Osteocyte (in vitro differentiated cells): ENCODE data around the gene DALRD3. TPM values are rescaled to one million over a fixed set of nuclear protein-coding genes. Genes with fewer than 3 reads are reported as not detected.
A peak's percentile ranks its signal among the peaks of the same experiment; 100 is the strongest.

Experiments
- DNase-seq: peaks from one replicate; pipeline ENCODE4 v3.0.0; 2021; ENCODE audit warnings: mixed read lengths; ENCODE audit not compliant: unreplicated experiment; ENCODE audit errors: extremely low spot score
- H3K27ac Mint-ChIP-seq: one replicate; pipeline ENCODE4 v1.8.0; 2021; ENCODE audit warnings: mild to moderate bottlenecking, mixed read lengths; ENCODE audit not compliant: unreplicated experiment
- H3K27me3 Mint-ChIP-seq: one replicate; pipeline ENCODE4 v1.8.0; 2021; ENCODE audit warnings: mixed read lengths; ENCODE audit not compliant: unreplicated experiment
- H3K36me3 Mint-ChIP-seq: one replicate; pipeline ENCODE4 v1.8.0; 2021; ENCODE audit warnings: mixed read lengths; ENCODE audit not compliant: unreplicated experiment
- H3K4me1 Mint-ChIP-seq: one replicate; pipeline ENCODE4 v1.8.0; 2021; ENCODE audit warnings: mixed read lengths; ENCODE audit not compliant: unreplicated experiment
- H3K4me3 Mint-ChIP-seq: one replicate; pipeline ENCODE4 v1.8.0; 2021; ENCODE audit warnings: mild to moderate bottlenecking, moderate library complexity, mixed read lengths; ENCODE audit not compliant: unreplicated experiment
- H3K9me3 Mint-ChIP-seq: one replicate; pipeline ENCODE4 v1.8.0; 2021; ENCODE audit warnings: mixed read lengths; ENCODE audit not compliant: unreplicated experiment
- CTCF ChIP-seq: fragments of 200-600 bp; sonication (generic); IDR thresholded peaks from 2 replicates; pipeline ENCODE4 v1.5.0; 2021; ENCODE audit warnings: antibody characterized with exemption, mild to moderate bottlenecking, moderate library complexity
- total RNA-seq: library from RNA; stranded (reverse); gene quantifications from 2 replicates; pipeline ENCODE4 v1.2.1, GENCODE V29; 2021

The DALRD3 gene
- total RNA-seq, 1 donor from 2014 or later: 22.8 TPM

GRCh38 chr3:49021213-49021812 is 2.9 kb upstream of the DALRD3 start:
- H3K36me3 Mint-ChIP-seq: peaks cover 27% of the 10 kb centered on the region
- peaks cover 40% of the 10 kb centered on the region for H3K4me1 Mint-ChIP-seq
- H3K27ac Mint-ChIP-seq: peak overlapping the region; percentile 94
- no peaks in the 10 kb centered on the region for H3K9me3 Mint-ChIP-seq
- no peak for TF ChIP-seq CTCF
- H3K27me3 Mint-ChIP-seq: no peaks in the 10 kb centered on the region
- peak; percentile 99 for DNase-seq
- H3K4me3 Mint-ChIP-seq: peak overlapping the region; percentile 90

DNA sequence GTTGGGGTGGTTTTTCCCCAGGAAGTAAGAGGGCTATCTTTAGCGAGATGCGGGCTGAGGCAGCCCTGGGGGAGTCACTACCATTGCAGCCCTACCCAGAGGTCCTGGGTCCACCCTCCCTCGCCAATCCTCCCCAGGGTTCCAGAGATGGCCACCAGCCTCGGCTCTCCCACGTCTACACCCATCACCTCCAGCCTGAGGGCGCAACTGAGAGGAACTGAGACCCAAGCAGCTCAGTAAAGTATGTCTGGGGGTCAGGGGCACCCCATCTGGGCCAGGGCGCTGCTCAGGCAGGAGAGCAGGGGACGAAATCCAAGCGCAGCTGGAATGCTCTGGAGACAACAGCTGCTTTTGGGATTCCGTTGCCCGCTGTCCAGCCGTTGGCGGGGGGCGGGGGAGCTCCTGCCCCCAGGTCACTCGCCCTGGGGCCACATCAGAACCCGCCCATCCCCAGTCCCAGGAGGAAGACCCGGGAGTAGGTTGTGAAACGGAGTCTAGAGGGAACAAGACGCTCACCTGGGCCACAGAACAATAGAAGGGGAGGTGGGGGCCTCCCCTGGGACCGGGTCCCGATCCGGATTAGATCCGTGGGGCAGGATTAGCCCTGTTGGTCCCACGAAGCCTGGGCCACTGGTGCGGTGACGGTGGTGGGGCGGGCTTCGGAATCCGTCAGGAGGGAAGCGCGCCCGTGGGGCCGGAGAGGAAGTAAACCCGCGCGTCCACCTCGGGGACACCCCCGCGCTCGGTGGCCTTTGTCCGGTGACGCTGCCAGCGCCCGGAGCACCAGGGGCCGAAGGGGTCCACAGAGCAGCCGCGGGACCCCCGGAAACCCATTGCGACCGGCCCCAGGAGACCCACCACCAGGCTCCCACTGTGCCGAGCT is 2.2 kb upstream of the DALRD3 start:
- TF ChIP-seq CTCF: no peak
- Mint-ChIP-seq H3K27ac (peak overlapping the region; percentile 94), H3K4me1 (peaks cover 40% of the 10 kb centered on the region), H3K9me3 (no peaks in the 10 kb centered on the region), H3K4me3 (peak overlapping the region; percentile 90), H3K27me3 (no peaks in the 10 kb centered on the region), H3K36me3 (peaks cover 30% of the 10 kb centered on the region)
- DNase-seq: no peak

- Mint-ChIP-seq H3K27me3 (no peaks in the 10 kb centered on the region), H3K4me1 (peaks cover 40% of the 10 kb centered on the region), H3K36me3 (peaks cover 32% of the 10 kb centered on the region), H3K9me3 (no peaks in the 10 kb centered on the region), H3K4me3 (peak overlapping the region; percentile 90), H3K27ac (peak overlapping the region; percentile 94)
- no peak for DNase-seq
- TF ChIP-seq CTCF: no peak
These were observed 1.6 kb upstream of the DALRD3 start for GRCh38 chr3:49019941-49020329.

DNA sequence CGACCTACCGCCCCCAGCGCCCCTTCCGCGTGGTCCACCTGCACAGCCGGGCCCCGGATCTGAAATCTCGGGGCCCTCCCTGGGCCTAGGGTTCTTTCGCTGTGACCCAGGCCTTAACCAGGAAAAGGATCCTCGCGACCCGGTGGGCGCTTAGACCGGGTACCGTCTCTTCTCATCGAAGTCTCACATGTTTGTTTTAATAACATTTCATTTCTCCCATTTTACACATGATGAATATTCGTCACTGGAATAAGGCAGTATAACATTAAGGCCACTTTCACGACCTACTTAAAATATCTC is 277 bp upstream of the DALRD3 start:
- H3K27ac Mint-ChIP-seq: peak overlapping the region; percentile 88
- peaks cover 40% of the 10 kb centered on the region for H3K4me1 Mint-ChIP-seq
- TF ChIP-seq CTCF: no peak
- no peak for DNase-seq
- peaks cover 23% of the 10 kb centered on the region for H3K36me3 Mint-ChIP-seq
- no peaks in the 10 kb centered on the region for H3K27me3 Mint-ChIP-seq
- no peaks in the 10 kb centered on the region for H3K9me3 Mint-ChIP-seq
- peak overlapping the region; percentile 90 for H3K4me3 Mint-ChIP-seq

- Mint-ChIP-seq H3K4me3 (peak overlapping the region; percentile 90), H3K27me3 (no peaks in the 10 kb centered on the region), H3K4me1 (peaks cover 30% of the 10 kb centered on the region), H3K9me3 (no peaks in the 10 kb centered on the region), H3K36me3 (peaks cover 15% of the 10 kb centered on the region), H3K27ac (peak overlapping the region; percentile 52)
- no peak for TF ChIP-seq CTCF
- no peak for DNase-seq
These were observed 980 bp downstream of the DALRD3 start for GRCh38 chr3:49017229-49017970.
